ENCODE data around the gene CCDC171.
A peak's percentile ranks its signal among the peaks of the same experiment; 100 is the strongest.

The CCDC171 gene

DNA sequence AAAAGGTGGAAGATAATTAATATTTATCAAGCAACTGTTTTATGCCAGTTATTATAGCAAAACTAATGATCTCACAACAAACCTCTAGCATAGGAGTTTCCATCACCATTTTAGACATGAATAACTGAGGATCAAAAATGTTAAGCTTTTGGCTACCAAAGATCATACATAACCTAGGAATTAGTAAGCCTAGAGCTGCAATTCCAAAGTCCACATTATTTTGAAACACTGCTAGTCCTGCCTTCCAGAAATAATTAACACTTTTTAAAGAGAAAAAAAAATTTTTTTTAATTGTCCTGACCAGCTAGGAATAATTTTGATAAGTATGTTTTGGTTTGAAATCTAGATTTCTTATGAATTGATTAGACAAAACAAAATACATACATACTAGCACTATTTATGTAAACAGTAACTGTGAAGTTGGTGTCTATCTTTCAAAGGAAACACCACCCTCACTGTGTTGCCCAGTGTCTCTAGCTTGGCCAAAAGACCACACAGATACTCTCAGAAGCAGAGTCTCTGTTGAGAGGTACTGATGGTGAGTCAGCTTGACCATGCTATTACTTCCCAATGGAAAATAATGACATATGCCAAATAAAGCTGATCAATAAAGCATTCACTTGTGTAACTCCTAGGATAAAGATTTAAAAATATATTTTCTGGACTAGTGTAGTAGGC, 422.4 kb downstream of the CCDC171 start:
- TF ChIP-seq, protein P1, sequence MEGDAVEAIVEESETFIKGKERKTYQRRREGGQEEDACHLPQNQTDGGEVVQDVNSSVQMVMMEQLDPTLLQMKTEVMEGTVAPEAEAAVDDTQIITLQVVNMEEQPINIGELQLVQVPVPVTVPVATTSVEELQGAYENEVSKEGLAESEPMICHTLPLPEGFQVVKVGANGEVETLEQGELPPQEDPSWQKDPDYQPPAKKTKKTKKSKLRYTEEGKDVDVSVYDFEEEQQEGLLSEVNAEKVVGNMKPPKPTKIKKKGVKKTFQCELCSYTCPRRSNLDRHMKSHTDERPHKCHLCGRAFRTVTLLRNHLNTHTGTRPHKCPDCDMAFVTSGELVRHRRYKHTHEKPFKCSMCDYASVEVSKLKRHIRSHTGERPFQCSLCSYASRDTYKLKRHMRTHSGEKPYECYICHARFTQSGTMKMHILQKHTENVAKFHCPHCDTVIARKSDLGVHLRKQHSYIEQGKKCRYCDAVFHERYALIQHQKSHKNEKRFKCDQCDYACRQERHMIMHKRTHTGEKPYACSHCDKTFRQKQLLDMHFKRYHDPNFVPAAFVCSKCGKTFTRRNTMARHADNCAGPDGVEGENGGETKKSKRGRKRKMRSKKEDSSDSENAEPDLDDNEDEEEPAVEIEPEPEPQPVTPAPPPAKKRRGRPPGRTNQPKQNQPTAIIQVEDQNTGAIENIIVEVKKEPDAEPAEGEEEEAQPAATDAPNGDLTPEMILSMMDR (IDR thresholded peaks at IDR 0.05; ENCODE audit: low read depth, low read length), result no peak
- DNase-seq (ENCODE audit: extremely low read depth, low read depth), result no peak

DNA sequence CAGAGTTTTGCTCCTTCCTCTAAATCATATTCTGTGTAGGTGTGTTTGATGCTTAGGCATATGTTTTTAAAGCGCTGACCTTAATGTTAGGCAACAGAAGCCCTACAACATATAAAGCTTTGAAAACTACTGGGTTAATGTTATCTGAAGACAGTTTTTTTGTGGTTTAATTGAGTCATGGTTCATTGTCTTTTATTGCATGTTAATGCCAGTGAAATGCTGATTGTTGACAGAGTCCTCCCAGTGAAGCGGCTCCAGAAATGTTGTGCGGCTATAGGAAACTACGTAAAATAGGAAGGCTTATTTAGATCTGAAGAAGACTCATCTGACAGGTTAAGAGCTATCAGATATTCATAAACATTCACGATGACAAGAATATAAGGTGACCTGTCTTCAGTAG, 424.6 kb downstream of the CCDC171 start:
- TF ChIP-seq, protein P1 (IDR thresholded peaks at IDR 0.05; ENCODE audit: low read depth, low read length), result no peak
- no peak for DNase-seq (ENCODE audit: extremely low read depth, low read depth)

DNA sequence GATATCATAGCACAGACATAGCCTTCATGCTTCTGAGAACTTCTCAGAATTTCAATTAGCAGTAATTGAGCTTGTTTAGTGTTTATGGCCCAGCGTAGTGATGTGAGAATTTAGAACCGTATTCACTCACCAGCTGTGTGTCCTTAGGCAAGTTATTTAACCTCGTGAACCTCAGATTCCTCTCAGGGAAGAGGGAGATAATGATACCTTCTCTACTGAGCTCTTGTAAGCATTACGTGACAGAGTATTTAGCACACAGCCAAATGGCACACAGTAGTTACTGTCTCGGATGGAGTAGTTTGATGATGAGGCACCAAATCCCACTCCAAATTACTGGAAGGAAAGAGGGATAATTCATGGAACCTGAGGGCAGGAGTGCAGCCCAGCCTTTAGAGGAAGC, 429.3 kb downstream of the CCDC171 start:
- no peak for DNase-seq (ENCODE audit: extremely low read depth, low read depth)
- TF ChIP-seq, protein P1 (IDR thresholded peaks at IDR 0.05; ENCODE audit: low read depth, low read length), result no peak

DNA sequence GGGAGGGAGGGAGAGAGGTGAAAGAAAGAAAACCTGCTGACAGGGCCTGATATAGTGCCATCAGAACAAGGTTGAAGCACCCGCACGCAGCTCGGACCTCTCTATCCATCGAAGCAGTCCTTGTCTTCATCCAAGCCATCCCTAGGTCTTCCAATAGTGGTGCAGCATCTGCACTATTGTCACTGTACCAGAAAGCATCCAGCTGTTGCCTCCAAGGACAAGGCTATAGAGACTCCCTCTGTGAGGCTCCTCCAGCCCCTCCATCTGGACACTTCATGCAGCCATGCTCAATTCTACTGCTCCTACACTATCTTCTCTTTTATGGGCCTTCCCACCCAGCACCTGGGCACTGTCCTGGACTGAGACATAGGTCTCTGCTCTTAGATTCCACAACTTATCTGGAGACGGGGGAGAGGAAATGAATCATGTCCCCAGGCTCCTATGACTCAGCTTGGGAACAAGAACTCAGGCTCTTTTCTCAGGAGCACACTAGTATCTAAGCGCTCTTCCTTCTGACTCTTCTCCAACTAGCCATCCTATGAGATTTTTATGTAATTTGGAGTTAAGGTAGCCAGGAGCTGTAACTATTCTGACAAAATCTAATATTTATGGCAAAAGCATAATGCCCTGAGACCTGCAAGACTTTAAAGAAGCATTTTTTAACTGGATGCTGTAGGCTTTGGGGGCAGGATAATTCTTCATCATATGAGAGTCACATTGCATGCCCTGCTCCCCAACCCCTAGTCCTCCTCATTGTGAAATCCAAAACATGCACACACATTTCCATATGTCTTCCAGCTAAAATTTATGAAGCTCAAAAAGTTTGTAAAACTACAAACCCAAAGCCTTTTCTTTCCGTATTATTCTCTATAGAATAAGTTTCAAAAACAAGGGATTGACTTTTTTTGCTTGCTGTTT, 446.8 kb downstream of the CCDC171 start:
- TF ChIP-seq, protein P1 (IDR thresholded peaks at IDR 0.05; ENCODE audit: low read depth, low read length), result no peak
- peak; percentile 34 for DNase-seq (ENCODE audit: extremely low read depth, low read depth)

DNA sequence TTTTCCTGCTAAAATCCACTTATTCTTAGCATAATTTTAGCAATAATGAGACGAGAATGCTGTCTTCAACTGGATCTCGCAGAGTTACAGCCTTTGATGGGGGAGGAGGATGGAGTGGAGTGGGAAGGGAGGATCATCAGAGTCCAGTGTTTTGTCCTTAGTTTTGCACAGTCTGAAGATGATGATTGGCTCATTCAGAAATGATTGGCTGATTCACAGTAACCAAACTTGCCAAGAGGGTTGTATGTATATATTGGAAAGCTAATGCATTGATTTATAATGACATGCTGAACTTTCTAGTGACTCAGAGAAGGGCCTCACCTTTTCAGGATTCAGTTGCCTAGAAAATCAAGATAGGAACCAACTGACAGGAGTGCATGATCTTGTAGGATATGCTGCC, 448.0 kb downstream of the CCDC171 start:
- TF ChIP-seq, protein P1 (IDR thresholded peaks at IDR 0.05; ENCODE audit: low read depth, low read length), result no peak
- DNase-seq (ENCODE audit: extremely low read depth, low read depth), result no peak

DNA sequence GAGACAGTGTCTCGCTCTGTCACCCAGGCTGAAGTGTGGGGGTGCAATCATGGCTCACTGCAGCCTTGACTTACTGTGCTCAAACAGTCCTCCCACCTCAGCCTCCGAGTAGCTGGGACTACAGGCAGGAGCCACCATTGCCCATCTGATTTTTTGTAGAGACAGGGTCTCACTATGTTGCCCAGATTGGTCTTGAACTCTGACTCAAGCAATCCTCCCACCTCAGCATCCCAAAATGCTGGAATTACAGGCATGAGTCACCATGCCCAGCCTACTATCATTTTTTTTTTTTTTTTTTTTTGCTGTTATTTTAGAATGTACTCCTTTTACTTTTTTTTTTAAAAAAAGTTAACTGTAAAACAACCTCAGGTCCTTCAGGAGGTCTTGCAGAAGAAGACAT, 449.0 kb downstream of the CCDC171 start:
- DNase-seq (ENCODE audit: extremely low read depth, low read depth), result no peak
- TF ChIP-seq, protein P1 (IDR thresholded peaks at IDR 0.05; ENCODE audit: low read depth, low read length), result no peak

DNA sequence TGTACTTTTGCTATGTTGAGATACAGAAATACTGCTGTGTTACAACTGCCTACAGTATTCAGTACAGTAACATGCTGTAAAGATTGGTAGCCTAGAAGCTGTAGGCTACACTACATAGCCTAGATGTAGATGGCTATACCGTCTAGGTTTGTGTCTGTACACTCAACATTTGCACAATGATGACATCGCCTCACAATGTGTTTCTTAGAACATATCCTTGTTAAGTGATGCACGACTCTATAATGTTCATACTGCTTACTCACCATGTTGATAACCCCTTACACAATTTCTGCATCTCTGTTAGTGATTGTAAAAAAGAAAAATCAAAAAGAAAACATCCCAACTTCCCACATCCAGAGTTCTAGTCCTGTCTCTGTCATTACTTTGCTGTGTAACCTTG, 450.0 kb downstream of the CCDC171 start:
- TF ChIP-seq, protein P1 (IDR thresholded peaks at IDR 0.05; ENCODE audit: low read depth, low read length), result no peak
- no peak for DNase-seq (ENCODE audit: extremely low read depth, low read depth)
